ENCODE results near the gene KIFBP. TPM values are rescaled to one million over a fixed set of nuclear protein-coding genes. Genes with fewer than 3 reads are reported as not detected.

KIFBP gene
- polyA plus RNA-seq, 1 experiment, result 27.4 TPM

- POLR2A ChIA-PET, result no interaction called here
- CTCF ChIA-PET, result interaction anchor here (0.8 kb wide), 1 partner anchor 27 kb away, joined by 4 read pairs; no protein-coding TSS in a partner anchor
- H3K36me3 ChIP-seq (ENCODE audit: control insufficient read depth, insufficient read depth, low read length), result peaks cover 8% of the 10 kb centered on the region
Measured at GRCh38 chr10:68982389-68982788, 6.2 kb upstream of the KIFBP start.

GRCh38 chr10:68987611-68988010 is 992 bp upstream of the KIFBP start:
- ChIA-PET POLR2A (no interaction called here), CTCF (interaction anchor here (0.8 to 1.4 kb wide), 5 partner anchors 14 to 105 kb away, joined by 3 read pairs; no protein-coding TSS in a partner anchor)
- no peaks in the 10 kb centered on the region; the same call in 1 of the 2 replicates for H3K36me3 ChIP-seq (ENCODE audit: control insufficient read depth, insufficient read depth, low read length)
- H3K4me3 ChIP-seq (ENCODE audit: low read depth, low read length), result no peak overlapping the region
- DNase-seq (ENCODE audit: low read depth), result no peak
- TF ChIP-seq CTCF (IDR thresholded peaks at IDR 0.05; ENCODE audit: insufficient read depth, low read depth, low read length), result no peak
- H3K27me3 ChIP-seq (ENCODE audit: control insufficient read depth, insufficient read depth, low read length), result no peaks in the 10 kb centered on the region

More at GRCh38 chr10:68982389-68982788, 6.2 kb upstream of the KIFBP start:
- no peak for DNase-seq (ENCODE audit: low read depth)
- Histone ChIP-seq H3K27me3 (ENCODE audit: control insufficient read depth, insufficient read depth, low read length) (no peaks in the 10 kb centered on the region), H3K4me3 (ENCODE audit: low read depth, low read length) (no peak overlapping the region)
- no peak for TF ChIP-seq CTCF (IDR thresholded peaks at IDR 0.05; ENCODE audit: insufficient read depth, low read depth, low read length)

GRCh38 chr10:68989317-68989990 is 851 bp downstream of the KIFBP start:
- Histone ChIP-seq H3K36me3 (ENCODE audit: control insufficient read depth, insufficient read depth, low read length) (no peaks in the 10 kb centered on the region), H3K27me3 (ENCODE audit: control insufficient read depth, insufficient read depth, low read length) (no peaks in the 10 kb centered on the region), H3K4me3 (ENCODE audit: low read depth, low read length) (peak overlapping the region; percentile 75)
- CTCF ChIA-PET, result interaction anchor here (1.1 to 1.8 kb wide), 2 partner anchors 105 to 107 kb away, joined by 3 to 6 read pairs; no protein-coding TSS in a partner anchor
- no peak for TF ChIP-seq CTCF (IDR thresholded peaks at IDR 0.05; ENCODE audit: insufficient read depth, low read depth, low read length)
- no peak for DNase-seq (ENCODE audit: low read depth)
- POLR2A ChIA-PET, result no interaction called here

- no peaks in the 10 kb centered on the region for H3K36me3 ChIP-seq (ENCODE audit: control insufficient read depth, insufficient read depth, low read length)
- POLR2A ChIA-PET, result no interaction called here
- CTCF ChIA-PET, result interaction anchor here (0.9 to 1.7 kb wide), 3 partner anchors 8 to 101 kb away, joined by 3 to 7 read pairs (median 3); no protein-coding TSS in a partner anchor
- H3K27me3 ChIP-seq (ENCODE audit: control insufficient read depth, insufficient read depth, low read length), result no peaks in the 10 kb centered on the region
- TF ChIP-seq CTCF (IDR thresholded peaks at IDR 0.05; ENCODE audit: insufficient read depth, low read depth, low read length), result no peak
- H3K4me3 ChIP-seq (ENCODE audit: low read depth, low read length), result no peak overlapping the region
- DNase-seq (ENCODE audit: low read depth), result peak; percentile 87
Measured at GRCh38 chr10:68992636-68993440, 4.2 kb downstream of the KIFBP start.

GRCh38 chr10:68997211-68997610 is 8.6 kb downstream of the KIFBP start:
- POLR2A ChIA-PET, result no interaction called here

More at GRCh38 chr10:68997211-68997610, 8.6 kb downstream of the KIFBP start:
- DNase-seq (ENCODE audit: low read depth), result no peak
- no peak for TF ChIP-seq CTCF (IDR thresholded peaks at IDR 0.05; ENCODE audit: insufficient read depth, low read depth, low read length)
- Histone ChIP-seq H3K36me3 (ENCODE audit: control insufficient read depth, insufficient read depth, low read length) (0 out of 2 replicates have a peak, but pooled peaks cover 1% of the 10 kb centered on the region), H3K27me3 (ENCODE audit: control insufficient read depth, insufficient read depth, low read length) (no peaks in the 10 kb centered on the region), H3K4me3 (ENCODE audit: low read depth, low read length) (no peak overlapping the region)
- CTCF ChIA-PET, result no interaction called here
